Epithelial cell of esophagus (primary cell): ENCODE measurements around the gene PLCL2.
"Not testable (repeated sequence)": the region's sequence is repeated elsewhere in the genome, so short reads cannot be mapped to it uniquely, and the experiment has no call there.

Source experiments
- DNase-seq: peaks from one replicate; pipeline ENCODE4 v3.0.0; 2010; ENCODE audit warnings: low read depth
- H3K4me3 ChIP-seq: 2 replicates; pipeline ENCODE4 v1.5.1; 2011; ENCODE audit warnings: mild to moderate bottlenecking, low read length, control low read depth
- TF ChIP-seq, protein P1 (sequence below): IDR thresholded peaks from 2 replicates; pipeline ENCODE4 v1.5.1; 2011; ENCODE audit warnings: low read depth, mild to moderate bottlenecking, low read length, control low read depth, inconsistent platforms; ENCODE audit not compliant: insufficient read depth; ENCODE audit errors: missing control alignments

The PLCL2 gene

DNA sequence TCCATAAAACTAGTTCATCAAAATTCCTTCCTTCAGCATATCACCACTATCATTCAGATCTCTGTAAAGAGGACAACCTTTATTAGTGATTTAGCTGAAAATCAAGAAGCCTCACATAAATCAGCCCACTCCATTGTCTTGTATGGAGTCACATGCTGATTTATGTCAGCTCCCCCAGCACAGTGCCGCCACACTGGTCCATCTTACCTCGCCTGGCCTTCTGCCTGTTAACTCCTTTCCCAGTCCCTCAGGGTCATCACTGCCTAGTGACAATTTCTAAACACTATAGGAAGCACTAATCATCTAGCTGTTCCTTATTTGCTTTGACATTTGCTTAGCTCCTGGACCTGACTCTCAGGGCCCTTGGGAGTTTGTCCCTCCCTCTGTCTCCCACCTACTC lies 75.4 kb downstream of the PLCL2 start:
- no peak overlapping the region for H3K4me3 ChIP-seq
- TF ChIP-seq, protein P1, sequence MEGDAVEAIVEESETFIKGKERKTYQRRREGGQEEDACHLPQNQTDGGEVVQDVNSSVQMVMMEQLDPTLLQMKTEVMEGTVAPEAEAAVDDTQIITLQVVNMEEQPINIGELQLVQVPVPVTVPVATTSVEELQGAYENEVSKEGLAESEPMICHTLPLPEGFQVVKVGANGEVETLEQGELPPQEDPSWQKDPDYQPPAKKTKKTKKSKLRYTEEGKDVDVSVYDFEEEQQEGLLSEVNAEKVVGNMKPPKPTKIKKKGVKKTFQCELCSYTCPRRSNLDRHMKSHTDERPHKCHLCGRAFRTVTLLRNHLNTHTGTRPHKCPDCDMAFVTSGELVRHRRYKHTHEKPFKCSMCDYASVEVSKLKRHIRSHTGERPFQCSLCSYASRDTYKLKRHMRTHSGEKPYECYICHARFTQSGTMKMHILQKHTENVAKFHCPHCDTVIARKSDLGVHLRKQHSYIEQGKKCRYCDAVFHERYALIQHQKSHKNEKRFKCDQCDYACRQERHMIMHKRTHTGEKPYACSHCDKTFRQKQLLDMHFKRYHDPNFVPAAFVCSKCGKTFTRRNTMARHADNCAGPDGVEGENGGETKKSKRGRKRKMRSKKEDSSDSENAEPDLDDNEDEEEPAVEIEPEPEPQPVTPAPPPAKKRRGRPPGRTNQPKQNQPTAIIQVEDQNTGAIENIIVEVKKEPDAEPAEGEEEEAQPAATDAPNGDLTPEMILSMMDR: no peak
- no peak for DNase-seq

DNA sequence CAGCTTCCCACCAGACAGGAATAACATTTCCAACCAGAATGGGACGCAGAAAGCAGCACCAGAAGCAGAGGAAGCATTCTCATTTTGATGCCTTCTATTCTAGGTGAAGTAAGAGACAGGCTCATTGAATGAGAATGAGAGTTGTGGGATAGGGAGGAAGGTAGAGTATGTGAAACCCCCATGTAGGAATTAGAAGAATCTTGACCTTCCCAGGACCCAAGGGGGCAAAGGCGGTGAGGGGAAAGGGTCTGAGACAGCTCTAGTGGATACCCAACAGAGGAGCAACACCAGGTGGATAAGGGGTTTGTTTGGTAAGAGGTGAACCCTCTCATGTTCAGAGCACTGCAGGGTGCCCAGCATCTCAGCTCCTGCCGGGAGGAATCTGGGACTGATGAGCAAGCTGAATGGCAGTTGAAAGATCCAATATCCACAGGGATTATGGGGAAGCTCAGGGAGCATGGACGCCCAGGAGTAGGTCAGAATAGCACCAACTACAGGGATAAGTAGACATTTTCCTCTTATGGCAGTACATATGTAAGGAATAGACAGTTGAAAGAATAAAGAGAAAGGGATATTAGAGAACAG lies 77.0 kb downstream of the PLCL2 start:
- TF ChIP-seq, protein P1: no peak
- no peak for DNase-seq
- no peak overlapping the region for H3K4me3 ChIP-seq

DNA sequence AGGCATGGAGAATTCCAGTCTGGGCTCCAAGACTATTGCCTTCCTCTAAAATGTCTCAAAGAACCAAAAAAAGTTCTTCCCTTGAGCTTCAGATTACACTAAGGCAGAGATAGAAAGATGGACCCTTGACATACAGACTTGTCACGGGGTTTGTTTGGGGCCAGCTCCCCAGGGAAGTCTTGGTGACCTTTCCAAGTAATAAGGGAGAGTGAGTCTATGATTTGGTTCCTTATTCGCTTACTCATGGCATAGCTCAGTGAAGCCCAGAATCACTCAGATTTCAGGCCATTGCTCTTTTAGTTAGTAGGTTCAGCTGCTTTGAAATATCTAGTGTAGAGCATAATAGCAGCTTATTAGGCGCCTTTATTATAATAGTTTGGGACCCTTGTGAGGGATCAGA lies 90.3 kb downstream of the PLCL2 start:
- no peak for DNase-seq
- TF ChIP-seq, protein P1: no peak
- no peak overlapping the region for H3K4me3 ChIP-seq

DNA sequence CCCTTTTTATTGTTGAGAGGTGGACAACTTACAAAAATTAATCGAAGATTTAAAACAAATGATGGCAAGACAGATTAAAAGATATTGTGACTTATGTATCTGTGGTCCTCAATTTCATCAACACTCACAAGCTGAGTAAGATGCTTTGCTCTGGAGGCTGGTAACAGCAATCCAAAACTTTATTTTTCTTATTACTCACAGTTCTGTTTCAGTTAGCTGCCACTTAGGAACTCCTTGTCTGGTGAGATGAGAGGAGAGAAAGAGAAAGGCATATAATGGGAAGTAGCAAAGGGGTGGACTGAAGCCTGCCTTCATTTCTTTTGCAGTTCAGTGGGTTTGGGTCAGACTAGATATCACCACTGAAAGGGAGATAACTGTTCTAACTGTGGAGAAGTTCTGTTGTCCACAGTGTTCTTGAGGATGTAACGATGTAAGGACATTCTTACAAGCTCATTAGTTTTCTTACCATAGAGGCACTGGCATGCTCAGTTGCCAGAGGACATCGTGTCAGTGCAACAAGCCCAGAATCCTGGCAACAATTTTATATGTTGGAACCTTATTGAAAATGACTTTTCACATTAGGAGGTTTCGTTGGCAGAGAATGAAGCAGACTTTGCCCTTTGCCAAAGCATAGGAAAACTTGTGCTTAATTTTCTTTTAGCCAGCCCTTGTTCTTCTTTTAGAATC lies 93.6 kb downstream of the PLCL2 start:
- DNase-seq: no peak
- H3K4me3 ChIP-seq: no peak overlapping the region
- TF ChIP-seq, protein P1: no peak

DNA sequence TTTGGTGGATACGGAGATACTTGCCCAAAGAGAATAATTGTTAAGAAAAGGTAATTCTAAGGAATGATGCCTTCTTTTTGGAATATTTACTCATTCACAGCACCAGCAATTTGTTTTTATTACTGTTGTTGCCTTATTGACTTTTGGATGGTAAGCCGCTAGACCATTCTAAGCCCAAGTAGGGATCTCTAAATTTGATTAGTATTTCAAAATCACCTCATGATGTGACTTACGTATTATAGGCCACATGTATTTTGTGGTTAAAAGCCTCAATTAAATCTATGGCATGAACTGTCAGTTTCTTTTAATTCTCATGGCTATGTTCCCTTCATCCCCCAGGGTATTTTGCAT lies 94.1 kb downstream of the PLCL2 start:
- no peak for DNase-seq
- TF ChIP-seq, protein P1: no peak

DNA sequence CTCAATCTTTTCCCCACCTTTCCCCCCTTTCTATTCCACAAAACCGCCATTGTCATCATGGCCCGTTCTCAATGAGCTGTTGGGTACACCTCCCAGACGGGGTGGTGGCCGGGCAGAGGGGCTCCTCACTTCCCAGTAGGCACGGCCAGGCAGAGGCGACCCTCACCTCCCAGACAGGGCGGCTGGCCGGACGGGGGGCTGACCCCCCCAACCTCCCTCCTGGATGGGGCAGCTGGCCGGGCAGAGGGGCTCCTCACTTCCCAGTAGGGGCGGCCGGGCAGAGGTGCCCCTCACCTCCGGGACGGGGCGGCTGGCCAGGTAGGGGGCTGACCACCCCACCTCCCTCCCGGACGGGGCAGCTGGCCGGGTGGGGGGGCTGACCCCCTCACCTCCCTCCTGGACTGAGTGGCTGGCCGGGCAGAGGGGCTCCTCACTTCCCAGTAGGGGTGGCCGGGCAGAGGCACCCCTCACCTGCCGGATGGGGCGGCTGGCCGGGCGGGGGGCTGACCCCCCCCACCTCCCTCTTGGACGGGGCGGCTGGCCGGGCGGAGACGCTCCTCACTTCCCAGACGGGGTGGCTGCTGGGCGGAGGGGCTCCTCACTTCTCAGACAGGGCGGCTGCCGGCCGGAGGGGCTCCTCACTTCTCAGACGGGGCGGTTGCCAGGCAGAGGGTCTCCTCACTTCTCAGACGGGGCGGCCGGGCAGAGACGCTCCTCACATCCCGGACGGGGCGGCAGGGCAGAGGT lies 95.2 kb downstream of the PLCL2 start:
- DNase-seq, H3K4me3 ChIP-seq: not testable (repeated sequence)

More for the DNA sequence above, 94.1 kb downstream of the PLCL2 start:
- no peak overlapping the region for H3K4me3 ChIP-seq

DNA sequence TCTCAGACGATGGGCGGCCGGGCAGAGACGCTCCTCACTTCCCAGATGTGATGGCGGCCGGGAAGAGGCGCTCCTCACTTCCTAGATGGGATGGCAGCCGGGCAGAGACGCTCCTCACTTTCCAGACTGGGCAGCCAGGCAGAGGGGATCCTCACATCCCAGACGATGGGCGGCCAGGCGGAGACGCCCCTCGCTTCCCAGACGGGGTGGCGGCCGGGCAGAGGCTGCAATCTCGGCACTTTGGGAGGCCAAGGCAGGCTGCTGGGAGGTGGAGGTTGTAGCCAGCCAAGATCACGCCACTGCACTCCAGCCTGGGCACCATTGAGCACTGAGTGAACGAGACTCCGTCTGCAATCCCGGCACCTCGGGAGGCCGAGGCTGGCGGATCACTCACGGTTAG lies 95.8 kb downstream of the PLCL2 start:
- not testable (repeated sequence) for H3K4me3 ChIP-seq, DNase-seq

DNA sequence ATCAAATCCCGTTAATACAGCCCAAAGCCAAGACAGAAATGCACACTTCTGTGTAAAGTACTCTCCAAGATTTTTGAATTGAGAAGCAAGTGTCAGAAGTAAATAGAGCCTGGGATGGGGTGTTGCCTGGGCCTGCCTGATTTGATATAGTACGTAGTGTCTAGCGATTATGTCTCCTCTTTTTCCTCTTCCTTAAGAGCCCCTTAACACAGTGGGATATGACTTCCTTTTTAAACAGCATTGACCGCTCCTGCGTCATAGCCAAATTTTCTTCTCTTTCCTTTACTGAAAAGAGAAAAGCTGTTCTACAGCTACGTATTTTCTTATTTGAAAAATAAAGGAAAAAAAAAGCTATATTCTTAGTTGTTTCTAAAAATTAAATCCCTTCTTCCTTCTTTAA lies 97.7 kb downstream of the PLCL2 start:
- DNase-seq: no peak
- H3K4me3 ChIP-seq: no peak overlapping the region
- TF ChIP-seq, protein P1: no peak
